MM.1S (cell line): ENCODE measurements around the gene PLTP.

Source experiments
- EZH2 ChIP-seq: fragments of 300-600 bp; sonication (generic); optimal IDR thresholded peaks from 2 replicates; pipeline ENCODE3; 2017; ENCODE audit warnings: low read depth, mild to moderate bottlenecking, antibody characterized with exemption, low read length, mixed read lengths
- TF ChIP-seq, protein P1 (sequence below): fragments of 300-600 bp; sonication (generic); IDR thresholded peaks from 2 replicates; pipeline ENCODE4 v1.5.1; 2016; ENCODE audit warnings: antibody characterized with exemption, low read length, mixed read lengths

DNA sequence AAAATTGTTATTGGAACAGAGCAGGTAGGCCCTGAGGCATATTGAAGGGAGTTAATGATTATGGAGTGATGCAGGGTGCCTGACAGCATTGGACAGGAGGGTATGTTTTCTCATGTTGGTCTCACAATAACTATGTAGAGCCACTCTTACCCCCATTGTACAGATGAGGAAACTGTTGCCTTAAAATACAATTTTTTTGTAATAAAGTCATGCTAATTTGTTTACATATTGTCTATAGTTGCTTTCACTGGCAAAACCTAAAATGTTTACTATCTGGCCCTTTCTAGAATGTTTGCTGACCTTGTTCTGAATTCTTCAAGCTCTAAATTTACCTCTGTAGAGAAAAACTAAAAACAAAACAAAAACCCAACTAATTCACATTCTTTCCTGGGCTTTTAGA is 60.5 kb downstream of the PLTP start:
- TF ChIP-seq EZH2: no peak
- TF ChIP-seq, protein P1, sequence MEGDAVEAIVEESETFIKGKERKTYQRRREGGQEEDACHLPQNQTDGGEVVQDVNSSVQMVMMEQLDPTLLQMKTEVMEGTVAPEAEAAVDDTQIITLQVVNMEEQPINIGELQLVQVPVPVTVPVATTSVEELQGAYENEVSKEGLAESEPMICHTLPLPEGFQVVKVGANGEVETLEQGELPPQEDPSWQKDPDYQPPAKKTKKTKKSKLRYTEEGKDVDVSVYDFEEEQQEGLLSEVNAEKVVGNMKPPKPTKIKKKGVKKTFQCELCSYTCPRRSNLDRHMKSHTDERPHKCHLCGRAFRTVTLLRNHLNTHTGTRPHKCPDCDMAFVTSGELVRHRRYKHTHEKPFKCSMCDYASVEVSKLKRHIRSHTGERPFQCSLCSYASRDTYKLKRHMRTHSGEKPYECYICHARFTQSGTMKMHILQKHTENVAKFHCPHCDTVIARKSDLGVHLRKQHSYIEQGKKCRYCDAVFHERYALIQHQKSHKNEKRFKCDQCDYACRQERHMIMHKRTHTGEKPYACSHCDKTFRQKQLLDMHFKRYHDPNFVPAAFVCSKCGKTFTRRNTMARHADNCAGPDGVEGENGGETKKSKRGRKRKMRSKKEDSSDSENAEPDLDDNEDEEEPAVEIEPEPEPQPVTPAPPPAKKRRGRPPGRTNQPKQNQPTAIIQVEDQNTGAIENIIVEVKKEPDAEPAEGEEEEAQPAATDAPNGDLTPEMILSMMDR: no peak
